ENCODE data around the gene TCEA3.
"Not testable (repeated sequence)": the region's sequence is repeated elsewhere in the genome, so short reads cannot be mapped to it uniquely, and the experiment has no call there.

Gene TCEA3

GRCh38 chr1:23385119-23385621, 39.4 kb downstream of the TCEA3 start:
- DNase-seq (ENCODE audit: insufficient read length, low spot score) (no peak), FAIRE-seq (no peak)
- TF ChIP-seq CTCF (IDR thresholded peaks at IDR 0.05; ENCODE audit: insufficient read depth, missing control alignments) = no peak

- DNase-seq (ENCODE audit: insufficient read length, low spot score) (no peak), FAIRE-seq (no peak)
- TF ChIP-seq CTCF (IDR thresholded peaks at IDR 0.05; ENCODE audit: insufficient read depth, missing control alignments) = no peak
Measured at GRCh38 chr1:23384312-23385058, 40.1 kb downstream of the TCEA3 start.

- DNase-seq (ENCODE audit: insufficient read length, low spot score) (no peak), FAIRE-seq (no peak)
- no peak for TF ChIP-seq CTCF (IDR thresholded peaks at IDR 0.05; ENCODE audit: insufficient read depth, missing control alignments)
Measured at GRCh38 chr1:23383577-23384311, 40.8 kb downstream of the TCEA3 start.

GRCh38 chr1:23381233-23381885, 43.2 kb downstream of the TCEA3 start:
- DNase-seq (ENCODE audit: insufficient read length, low spot score) (no peak), FAIRE-seq (no peak)
- no peak for TF ChIP-seq CTCF (IDR thresholded peaks at IDR 0.05; ENCODE audit: insufficient read depth, missing control alignments)

GRCh38 chr1:23380719-23381118, 43.8 kb downstream of the TCEA3 start:
- no peak for TF ChIP-seq CTCF (IDR thresholded peaks at IDR 0.05; ENCODE audit: insufficient read depth, missing control alignments)
- DNase-seq (ENCODE audit: insufficient read length, low spot score) (no peak), FAIRE-seq (no peak)

- not testable (repeated sequence) for DNase-seq (ENCODE audit: insufficient read length, low spot score); FAIRE-seq
Measured at GRCh38 chr1:23380236-23380635, 44.3 kb downstream of the TCEA3 start.

- no peak for TF ChIP-seq CTCF (IDR thresholded peaks at IDR 0.05; ENCODE audit: insufficient read depth, missing control alignments)
- FAIRE-seq (no peak), DNase-seq (ENCODE audit: insufficient read length, low spot score) (no peak)
Measured at GRCh38 chr1:23376890-23377811, 47.4 kb downstream of the TCEA3 start.

GRCh38 chr1:23374079-23374735, 50.3 kb downstream of the TCEA3 start:
- not testable (repeated sequence) for DNase-seq (ENCODE audit: insufficient read length, low spot score); FAIRE-seq
